Inflammatory macrophage treated with lipopolysaccharide for 4 hours (primary cell): ENCODE measurements around the gene SFSWAP.
A peak's percentile ranks its signal among the peaks of the same experiment; 100 is the strongest.
"Not testable (repeated sequence)": the region's sequence is repeated elsewhere in the genome, so short reads cannot be mapped to it uniquely, and the experiment has no call there.

Experiments used
- DNase-seq: peaks from one replicate; pipeline ENCODE4 v3.0.0-alpha.2; 2020

SFSWAP gene

DNA sequence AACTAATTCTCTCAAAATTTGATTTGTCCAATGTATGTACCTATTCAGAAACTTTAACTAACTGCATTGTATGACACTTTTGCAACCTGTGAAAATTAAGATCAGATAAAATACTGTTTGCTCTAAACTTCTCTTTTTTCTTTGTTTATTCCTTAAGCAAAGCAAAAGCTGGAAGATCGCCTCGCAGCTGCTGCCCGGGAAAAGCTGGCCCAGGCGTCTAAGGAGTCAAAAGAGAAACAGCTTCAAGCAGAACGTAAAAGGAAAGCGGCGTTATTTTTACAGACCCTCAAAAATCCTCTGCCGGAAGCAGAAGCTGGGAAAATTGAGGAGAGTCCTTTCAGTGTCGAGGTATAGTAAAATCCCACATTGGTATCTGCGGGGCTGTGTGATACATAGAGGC lies 55.1 kb downstream of the SFSWAP start:
- no peak for DNase-seq

DNA sequence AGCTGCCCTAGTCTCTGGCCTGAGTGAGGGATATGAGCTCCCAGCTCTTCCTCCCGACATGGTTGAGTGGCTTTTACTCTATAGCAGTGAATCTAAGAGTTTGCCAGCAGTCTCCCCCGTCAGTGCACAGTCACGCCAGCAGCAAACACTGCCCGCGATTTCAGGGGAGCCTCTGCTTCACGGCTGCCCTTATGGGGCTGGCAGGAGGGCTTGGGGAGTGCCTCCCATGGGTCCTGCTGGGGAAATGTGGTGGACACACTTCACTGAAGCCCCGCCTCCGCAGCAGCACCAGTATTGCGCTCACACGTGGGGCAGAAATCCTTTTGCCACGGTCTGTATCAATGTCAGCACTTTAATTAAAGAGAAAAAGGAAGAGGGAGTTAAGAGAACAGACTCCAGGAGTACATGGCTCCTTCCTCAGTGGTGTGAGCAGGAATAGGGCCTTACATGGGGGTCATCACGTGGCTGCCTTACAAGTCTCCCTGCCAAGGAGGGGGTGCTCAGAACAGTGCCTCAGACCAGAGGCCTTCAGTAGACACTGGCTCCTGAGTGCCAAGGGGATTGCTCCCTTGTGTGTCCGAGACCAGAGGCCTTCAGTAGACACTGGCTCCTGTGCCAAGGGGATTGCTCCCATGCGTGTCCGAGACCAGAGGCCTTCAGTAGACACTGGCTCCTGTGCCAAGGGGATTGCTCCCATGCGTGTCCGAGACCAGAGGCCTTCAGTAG lies 55.7 kb downstream of the SFSWAP start:
- no peak for DNase-seq

DNA sequence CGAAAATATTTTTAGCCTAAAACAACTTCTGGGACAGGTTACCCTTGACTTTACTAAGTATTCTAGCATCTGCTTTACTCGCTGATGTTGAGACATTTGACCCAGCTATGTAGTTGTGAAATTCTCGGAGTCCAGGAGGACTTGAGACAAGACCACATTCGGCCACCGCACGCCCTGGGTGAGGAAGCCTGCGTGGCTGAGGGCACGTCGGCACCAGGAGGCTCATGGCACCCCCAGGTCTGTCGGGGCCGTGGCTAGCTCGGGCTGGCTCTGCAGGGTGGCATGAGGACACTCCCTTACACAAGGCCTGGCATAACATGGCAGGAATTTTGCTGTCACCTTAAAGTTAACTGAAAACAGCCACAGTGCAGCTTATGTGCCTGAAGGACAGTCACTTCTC lies 59.2 kb downstream of the SFSWAP start:
- no peak for DNase-seq

DNA sequence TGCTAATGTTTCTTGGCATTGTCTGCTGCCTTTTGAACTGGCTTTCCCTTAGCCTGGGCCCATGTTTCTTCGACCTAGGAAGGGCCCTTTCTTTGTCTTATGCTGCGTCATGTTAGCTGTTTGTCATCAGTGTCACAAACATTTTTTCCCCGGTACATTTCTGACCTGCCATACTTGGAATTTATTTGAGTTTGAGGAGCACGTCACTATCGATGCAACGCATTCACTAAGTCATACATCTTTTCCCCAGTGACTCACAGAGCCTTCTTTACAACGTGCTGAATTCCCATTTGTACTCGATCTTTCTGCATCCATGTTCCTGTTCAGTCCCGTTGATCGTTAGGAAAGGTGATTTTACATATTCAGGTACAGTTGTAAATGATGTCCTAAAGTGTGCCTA lies 61.1 kb downstream of the SFSWAP start:
- DNase-seq: no peak

DNA sequence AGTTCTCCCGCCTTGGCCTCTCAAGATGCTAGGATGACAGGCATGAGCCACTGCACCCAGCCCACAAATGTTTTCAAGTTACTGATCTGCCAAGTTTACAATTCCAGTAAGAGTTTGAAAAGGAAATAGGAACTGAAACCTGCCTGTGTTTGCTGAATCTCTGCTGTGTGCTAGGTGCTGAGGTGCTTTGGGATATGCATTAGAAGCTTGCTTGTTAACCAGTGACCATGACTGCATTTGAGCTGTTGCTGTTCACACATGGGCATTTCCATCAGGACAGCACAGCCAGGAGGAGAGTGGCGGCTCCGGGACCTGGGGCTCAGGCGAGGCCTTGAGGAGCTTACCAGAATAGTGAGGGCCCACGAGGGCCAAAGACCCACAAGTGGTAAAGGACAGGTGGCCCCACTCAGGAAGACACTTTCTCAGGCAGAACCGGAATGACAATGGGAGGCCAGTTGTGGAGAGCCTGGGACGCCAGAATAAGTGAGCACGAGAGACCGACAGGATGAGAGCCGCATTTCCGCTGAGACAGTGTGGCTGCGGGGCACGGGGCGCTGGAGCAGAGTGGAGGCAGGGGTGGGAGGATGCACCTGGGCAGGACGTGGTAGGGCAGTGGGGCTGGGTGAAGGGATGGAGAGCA lies 62.8 kb downstream of the SFSWAP start:
- DNase-seq: peak; percentile 5

DNA sequence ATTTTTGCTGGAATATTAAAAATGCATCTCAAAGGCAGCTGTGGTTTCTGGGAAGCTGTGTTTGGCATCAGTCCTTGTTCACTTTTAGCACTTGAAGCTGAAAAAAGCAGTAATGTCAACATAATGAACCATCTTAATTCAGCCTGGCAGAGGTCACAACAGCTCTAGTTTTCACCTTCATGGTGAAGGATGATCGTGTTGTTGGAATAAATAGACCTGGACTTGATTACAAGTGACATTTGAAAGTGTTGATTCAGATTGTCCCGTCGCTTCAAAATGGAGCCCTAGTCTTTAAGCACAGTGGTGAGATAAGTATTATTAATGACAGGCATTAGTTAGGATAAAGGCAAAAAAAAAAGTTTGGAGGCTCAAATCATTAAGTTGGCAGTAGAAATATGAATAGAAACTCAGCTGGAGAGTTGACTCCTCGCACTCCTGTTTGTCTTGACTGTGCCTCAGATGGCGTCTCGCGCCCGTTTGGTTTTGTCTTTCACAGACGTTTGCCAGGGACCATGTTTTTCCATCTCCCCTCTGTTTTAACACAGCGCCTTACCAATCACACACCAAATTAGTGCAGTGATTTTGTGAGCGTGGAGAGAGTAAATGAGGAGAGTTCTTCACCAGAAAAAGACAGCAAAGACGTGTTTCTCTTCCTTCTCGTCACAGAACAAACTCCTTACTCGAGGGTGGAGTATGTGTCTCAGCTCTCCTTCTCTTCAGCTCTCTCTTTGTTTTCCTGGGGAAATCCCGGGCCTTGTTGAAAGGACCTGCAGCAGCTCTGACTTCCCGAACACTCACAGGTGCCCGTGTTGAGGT lies 63.9 kb downstream of the SFSWAP start:
- no peak for DNase-seq

DNA sequence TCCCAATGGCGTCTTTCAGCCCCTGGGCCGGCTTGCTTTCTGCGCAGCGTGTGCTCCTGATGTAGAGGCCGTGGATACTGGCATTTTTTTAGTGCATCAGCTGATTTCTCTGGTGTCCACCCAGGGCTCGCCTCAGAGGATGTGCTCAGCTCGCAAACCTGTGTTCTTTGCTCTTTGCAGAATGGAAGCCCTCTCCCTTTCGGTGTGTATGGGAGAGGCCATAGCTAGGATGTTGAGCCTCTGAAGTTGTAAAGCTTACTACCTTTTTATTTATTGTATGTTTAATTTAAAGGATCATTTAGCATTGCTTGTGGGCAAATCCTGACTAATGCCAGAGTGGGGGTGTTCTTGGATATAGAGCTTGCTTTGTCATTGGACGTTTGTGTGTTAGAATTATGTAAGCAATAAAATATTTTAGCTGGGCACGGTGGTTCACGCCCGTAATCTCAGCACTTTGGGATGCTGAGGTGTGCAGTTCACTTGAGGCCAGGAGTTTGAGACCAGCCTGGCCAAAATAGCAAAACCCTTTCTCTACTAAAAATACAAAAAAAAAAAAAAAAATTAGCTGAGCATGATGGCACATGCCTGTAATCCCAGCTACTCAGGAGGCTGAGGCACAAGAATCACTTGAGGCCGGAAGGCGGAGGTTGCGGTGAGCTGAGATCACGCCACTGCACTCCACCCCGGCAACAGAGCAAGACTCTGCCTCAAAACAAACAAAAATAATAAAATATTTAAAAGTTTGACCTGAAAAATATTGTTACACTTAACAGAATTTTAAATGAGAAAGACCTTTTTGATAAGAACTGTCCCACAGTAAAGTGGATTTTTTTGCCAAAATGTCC lies 64.7 kb downstream of the SFSWAP start:
- no peak for DNase-seq

DNA sequence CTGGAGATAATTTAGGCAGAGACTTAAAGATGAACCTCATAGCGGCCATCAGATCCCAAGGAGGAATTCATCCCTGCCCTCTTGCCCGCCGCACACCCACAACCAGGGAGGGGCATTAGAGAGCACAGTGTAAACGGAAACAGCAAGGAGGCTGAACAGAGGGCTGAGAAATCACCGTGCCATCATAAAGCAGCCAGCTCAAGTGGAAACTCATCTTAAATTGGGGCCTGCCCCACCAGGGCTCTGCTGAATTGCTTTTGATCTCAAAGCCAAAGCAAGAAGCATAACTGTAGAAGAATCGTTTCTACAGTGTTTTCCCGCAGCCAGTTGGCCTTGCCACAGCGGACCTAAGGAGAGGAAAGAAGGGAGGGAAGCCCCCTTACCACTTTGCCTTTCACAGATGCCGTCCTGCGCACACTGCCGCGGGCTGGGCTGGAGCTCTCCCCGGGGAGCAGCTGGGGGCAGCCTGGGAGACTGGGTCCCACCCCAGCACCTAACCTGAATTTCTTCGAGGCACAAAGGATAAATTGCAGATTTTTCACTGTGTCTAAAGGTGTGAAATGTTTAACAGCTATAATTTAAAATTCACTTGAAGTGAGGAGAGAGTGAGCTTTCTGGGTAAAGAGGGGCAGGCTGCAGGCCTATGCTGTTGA lies 65.5 kb downstream of the SFSWAP start:
- no peak for DNase-seq

DNA sequence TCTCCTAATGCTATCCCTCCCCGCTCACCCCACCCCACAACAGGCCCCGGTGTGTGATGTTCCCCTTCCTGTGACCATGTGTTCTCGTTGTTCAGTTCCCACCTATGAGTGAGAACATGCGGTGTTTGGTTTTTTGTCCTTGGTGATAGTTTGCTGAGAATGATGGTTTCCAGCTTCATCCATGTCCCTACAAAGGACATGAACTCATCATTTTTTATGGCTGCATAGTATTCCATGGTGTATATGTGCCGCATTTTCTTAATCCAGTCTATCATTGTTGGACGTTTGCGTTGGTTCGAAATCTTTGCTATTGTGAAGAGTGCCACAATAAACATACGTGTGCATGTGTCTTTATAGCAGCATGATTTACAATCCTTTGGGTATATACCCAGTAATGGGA lies 66.4 kb downstream of the SFSWAP start:
- DNase-seq: not testable (repeated sequence)

DNA sequence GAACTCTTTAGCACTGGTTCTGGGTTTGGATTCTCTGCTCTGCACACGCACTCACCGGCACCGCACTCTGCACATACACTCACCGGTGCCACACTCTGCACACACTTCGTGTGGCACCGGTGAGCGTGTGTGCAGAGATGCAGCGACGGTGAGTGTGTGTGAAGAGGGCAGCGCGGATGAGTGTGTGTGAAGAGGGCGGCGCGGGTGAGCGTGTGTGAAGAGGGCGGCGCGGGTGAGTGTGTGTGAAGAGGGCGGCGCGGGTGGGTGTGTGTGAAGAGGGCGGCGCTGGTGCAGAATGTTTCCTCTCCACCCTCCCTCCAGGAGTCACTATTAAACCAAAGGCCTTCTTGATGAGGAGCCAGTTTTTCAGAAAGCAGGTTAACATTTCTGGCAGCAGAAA lies 68.1 kb downstream of the SFSWAP start:
- DNase-seq: no peak

DNA sequence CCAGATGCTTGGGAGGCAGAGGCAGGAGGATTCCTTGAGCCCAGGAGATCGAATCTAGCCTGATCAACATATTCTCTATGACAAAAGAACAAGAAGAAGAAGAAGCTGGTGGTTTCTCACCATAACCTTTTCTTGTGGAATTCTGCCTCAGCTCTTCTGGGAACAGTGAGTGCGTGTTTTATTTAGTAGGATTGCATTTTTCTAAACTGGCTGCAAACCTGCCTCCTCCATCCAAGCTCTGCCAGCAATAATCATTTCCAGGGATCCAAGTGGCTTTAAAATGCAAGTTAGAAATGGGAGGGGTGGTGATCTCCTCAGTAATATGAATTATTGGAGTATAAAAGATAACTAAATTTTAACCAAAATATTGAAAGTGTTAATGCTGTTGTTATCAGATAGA lies 71.2 kb downstream of the SFSWAP start:
- DNase-seq: no peak

DNA sequence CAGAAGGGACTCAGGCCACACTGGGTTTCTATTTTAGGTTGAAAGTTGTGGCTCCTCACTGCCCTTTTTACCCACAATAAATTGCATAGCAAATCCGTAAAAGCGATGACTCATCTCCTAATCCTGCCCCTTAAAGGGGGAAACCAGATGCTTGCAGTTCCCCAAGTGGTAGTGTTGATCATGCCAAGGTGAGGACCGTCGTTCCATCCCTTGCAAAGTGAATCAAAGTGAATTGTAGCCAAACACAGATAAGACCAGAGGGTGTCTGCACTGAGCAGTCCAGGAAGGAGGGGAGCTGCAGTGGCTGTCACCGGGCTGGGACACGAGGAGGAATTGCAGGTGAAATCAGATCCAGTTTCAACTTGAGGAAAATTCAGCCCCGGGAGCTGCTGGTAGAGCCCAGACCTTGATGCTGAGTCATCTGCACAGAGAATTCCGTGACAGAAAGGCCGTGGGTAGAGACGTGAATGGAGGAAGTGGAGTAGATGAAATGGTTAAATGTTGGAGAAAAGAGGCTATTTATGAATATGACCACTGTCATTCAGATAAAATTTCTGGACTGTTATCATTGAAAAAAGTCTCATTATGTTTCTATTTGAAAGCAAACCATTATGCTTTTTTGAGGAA lies 73.1 kb downstream of the SFSWAP start:
- DNase-seq: peak; percentile 21

DNA sequence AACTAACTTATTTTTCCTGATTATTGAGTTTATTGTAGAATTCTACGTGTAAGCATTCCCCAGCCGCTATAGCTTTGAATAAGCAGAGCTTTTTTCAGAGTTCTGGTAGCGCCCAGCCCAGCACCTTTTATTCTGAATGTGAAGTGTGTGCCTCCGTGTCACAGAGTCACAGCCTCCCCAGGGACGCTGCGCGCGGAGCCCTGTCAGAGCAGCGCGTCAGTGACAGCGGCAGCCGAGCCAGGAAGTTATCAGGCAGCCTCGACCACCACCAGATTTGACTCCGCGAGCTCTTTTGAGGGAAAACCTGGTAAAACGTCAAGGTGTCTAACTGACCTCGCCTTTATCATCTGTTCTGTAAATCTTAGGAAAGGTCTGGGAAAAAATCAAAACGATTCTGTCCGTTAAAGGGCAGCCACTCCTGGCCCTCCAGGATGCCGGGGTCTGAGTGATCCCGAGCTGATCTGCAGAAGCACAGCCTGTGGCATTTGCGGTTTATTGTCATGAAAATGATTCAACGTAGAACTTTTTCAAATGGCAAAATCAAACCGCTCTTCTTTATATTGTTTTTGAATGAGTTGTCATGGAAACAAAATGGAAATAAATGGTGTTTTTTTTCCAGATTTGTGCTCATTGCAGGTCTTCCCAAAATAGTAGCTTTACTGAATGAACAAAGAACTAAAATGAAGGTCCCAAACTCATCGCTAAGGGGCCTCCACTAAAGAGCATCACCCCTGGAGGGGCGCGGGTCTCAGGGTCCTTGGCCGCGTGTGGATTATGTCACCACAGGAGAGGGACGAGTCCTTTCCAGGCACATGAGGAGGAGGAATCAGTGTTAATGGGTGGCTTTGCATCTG lies 74.2 kb downstream of the SFSWAP start:
- no peak for DNase-seq

DNA sequence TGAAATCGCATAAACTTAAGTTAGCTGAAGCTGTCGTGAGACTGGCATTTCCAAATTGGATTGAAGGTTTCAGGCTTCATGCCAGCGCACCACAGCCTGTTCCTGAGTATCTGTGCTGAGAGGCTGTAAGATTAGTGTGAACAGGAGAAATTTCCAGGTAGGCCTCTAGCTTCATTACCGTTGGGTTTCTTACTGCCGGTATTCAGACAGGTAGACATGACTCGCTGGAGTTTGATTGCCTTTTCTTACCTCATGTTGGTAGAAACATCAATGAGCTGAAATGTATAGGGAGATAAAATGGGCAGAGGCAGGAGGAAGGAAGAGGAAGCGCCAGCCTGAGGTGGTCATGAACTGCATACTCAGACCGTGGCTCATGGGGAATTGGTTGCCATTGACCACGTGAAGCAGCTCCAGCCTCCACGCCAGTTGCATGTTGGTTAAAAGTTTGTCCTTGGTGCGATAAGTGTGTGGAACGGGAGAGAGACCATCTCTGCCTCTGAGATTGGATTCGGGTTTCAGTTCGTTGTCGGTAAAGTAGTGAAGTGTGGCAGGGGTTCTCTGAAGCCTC lies 75.0 kb downstream of the SFSWAP start:
- no peak for DNase-seq

DNA sequence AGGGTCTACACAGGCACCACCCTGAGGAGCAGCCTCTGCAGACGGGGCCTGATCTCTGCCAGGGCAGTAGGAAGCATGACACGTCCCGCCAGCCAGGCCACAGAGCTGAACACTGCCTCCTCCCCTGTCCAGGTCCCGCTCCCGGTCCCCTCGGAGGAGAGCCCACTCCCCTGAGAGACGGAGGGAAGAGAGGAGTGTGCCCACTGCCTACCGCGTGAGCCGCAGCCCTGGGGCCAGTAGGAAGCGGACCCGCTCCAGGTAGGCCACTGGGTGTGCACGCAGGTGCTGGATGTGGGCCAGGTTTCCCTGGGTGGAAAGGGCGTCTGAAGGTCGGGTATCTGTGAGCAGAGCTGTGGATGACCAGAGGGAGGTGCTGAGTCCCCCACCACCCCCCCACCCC lies 75.4 kb downstream of the SFSWAP start:
- no peak for DNase-seq

DNA sequence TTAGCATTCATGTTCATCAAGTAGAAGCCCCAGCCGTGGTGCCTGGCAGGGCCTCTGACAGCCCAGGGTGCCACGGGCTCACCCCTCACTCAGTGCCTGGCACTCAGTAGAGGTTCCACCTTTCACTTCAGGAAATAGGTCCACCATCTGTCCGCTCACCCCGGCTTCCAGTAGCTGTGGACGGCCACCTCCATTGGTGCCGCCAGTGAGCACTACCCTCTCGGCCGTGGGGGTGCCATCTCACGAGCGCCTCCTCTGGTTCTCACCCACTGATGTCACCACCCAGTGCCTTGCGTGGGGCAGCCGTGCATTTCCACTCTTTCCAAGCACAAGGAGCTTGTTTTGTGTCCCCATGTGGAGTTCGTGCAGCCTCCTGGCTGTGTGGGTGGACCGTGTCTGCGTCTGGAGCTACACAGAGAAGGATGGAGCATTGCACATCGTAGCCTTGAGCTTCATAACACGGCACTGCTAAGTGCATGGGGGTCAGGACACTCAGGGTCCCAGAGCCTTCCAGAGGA lies 76.3 kb downstream of the SFSWAP start:
- no peak for DNase-seq

DNA sequence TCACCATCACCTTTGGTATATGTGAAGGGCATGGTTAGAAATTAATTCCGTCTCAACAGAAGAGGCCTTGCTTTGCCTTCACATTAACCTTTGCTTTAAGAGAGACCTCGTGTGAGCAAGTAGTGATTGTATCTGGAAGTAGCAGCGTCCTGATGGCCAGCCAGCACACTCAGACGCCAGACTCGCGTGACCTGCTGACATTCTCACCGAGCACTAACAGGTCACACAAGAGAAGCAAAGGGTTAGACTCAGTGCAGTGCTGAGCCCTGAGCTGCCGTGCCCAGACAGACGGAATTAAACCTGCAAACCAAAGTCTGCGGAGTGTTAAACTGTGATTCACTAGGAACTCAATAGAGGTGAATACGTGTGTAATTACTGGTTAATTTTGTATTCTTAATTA lies 77.2 kb downstream of the SFSWAP start:
- no peak for DNase-seq

DNA sequence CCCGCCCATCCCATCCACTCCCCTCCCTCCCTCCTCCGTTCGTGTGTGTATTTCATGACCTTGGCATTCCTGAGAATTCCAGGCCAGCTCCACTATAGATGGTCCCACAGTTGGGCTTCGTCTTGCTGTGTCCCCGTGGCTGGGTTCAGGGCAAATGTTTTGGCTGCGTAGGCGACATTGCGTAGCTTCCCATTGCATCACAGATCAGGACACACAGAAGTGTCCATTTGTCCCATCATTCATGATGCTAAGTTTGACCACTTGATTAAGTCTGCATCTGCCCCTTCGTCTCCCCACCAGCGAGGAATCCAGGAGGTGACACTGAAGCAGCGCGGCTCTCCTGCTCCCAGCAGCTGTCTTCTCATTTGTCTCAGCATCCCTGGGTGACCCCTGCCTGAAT lies 78.7 kb downstream of the SFSWAP start:
- DNase-seq: no peak

DNA sequence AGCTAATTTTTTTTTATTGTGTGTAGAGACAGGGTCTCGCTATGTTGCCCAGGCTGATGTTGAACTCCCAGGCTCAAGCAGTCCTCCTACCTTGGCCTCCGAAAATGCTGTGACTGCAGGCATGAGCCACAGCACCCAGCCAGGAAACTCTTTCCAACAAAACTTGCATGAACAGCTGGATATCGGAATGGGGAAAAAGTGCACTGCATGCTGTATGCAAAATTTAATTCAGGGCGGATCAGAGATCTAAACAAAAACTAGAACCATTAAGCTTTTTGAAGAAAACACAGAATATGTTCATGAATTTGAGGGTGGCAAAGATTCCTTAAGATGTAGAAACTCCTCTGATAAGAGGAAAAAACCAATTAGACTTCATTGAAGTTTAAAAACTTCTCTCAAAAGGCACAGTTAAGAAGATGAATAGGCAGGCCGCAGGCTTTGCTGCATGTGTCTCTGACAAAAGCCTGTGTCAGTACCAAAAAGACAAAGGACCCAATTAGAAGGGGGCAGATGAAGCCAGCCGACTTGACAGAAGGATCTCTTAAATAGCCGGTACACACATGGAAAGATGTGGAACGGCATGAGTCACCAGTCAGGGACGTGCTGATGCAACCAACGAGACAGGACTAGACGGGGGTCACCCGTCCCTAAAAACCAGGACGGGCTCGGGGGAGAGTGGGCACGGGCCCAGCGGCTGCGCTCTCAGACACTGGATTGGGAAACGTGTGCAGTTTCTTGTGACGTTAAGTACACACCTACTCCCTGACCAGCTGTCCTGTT lies 82.5 kb downstream of the SFSWAP start:
- DNase-seq: no peak

DNA sequence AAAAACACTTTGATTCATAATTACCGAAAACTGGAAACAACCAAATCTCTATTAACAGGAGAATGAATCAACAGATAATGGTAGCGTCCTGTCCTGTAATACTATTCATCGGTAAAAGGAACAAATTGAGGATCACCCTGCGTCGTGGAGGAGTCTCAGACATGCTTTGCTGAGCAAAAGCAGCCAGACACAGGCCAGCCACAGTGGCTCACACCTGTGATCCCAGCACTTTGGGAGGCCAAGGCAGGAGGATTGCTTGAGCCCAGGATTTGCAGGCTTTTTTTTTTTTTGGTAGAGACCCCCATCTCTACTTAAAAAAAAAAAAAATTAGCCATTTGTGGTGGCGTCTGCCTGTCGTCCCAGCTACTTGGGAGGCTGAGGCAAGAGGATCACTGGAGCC lies 83.2 kb downstream of the SFSWAP start:
- DNase-seq: no peak
